ENCODE results near the gene POMT2. TPM values are rescaled to one million over a fixed set of nuclear protein-coding genes. Genes with fewer than 3 reads are reported as not detected.
"Not testable (repeated sequence)": the region's sequence is repeated elsewhere in the genome, so short reads cannot be mapped to it uniquely, and the experiment has no call there.

Gene POMT2
- polyA plus RNA-seq, 10 donors: 15.3 to 34.0 (median 28.2) TPM

DNA sequence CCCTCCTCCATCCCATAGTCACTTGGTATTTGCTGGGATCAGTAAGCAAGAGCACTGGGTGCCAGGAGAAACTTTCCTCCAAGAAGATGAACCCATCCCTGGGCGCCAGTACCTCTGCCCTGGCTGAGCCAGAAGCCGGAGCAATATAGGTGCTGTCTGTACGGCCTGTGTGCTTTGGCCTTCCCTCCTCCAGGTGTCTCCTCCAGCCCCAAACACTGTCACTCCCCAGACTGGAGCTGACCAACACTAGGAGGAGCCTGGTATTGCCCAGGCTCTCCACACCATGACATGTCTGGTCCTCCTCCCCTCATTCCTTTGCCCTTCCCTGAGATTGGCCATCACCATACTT lies 5.0 kb upstream of the POMT2 start:
- DNase-seq: no peak

DNA sequence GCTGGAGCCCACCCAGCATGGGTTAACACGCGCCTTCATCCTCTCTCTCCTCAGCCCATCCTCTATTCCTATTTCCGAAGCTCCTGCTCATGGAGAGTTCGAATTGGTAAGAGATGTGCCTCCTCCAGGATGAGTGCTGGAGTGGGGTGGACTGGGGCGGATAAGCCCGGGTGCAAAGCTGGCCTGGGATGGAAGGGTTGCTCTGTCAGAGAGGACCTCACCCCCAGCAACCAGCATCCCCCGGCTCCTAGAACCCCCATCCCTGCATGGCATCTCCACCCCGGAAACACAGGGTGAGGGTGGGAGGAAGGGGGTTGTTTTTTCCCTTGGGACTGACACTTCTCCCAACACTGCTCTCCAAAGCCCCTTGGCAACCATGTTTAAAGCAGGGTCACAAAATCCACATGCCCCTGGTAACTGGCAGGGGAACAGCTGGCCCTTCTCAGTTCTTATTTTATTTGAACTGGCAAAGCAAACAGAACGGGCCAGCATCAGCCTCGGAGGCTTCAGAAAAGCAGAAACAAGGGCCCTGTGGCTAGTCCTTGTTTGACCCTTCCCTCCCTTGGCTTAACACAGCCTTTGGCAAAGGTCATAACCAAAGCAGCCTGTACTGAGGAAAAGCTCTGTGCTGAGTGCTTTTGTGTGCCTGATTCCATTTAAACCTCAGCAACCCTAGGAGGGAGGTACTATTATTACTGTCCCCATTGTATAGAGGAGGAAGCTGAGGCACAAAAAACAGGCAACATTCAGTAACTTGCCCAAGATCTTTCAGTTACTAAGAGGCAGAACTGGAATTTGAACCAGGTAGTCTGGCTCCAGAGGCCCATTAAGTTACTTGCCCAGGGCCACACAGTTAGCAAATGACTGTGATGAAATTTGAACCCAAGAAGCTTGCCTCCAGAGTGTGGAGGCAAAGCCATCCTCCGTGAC lies 4.4 kb upstream of the POMT2 start:
- no peak for DNase-seq

DNA sequence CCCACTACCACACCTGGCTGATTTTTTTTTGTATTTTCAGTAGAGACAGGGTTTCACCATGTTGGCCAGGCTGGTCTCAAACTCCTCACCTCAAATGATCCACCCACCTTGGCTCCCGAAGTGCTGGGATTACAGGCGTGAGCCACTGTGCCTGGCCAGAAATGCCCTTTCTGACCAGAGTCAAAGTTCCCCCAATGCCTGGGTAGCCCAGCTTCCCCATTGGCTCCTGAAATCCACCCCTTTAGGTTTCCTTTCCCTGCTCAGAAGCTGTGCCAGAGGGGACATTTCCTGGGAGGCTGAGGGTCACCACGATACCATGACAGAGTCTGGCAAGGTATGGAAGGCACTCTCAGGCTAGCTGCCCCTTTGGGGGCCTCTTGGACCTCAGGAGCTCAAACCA lies 3.6 kb upstream of the POMT2 start:
- DNase-seq: no peak

DNA sequence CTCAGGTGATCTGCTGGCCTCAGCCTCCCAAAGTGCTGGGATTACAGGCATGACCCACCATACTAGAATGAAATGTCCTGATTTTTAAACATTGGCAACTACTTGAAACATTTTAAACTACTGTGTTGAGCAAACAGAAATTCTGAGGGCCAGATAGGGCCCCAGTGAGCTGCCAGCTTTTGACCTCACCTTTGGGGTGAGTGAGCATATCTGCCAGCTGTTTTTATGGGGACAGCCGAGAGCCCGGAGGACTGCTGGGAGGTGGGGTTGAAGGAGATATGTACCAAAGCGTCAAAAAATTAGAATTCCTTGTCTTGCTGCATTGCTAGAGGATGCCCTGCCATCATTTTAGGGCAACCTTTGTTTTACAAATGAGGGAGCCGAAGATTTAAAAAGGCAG lies 2.9 kb upstream of the POMT2 start:
- no peak for DNase-seq

DNA sequence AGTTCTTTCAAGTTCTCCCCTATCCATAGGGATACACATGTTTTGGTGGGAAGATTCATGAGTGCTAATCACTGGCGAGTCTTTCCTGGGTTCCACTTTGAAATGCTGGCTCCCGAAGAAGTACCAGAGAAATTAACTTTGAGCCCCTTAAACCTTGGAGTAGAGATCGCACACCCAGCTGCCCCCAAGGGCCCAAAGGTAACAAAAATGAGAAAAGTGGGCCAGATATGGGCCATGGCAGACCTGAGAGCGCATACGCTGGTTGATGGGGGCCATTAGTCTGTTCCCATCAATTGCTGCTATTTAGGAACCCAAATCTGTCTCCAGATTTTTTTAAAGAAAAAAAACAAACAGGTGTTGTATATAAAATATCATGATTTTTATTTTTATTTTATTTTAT lies 2.3 kb upstream of the POMT2 start:
- no peak for DNase-seq

DNA sequence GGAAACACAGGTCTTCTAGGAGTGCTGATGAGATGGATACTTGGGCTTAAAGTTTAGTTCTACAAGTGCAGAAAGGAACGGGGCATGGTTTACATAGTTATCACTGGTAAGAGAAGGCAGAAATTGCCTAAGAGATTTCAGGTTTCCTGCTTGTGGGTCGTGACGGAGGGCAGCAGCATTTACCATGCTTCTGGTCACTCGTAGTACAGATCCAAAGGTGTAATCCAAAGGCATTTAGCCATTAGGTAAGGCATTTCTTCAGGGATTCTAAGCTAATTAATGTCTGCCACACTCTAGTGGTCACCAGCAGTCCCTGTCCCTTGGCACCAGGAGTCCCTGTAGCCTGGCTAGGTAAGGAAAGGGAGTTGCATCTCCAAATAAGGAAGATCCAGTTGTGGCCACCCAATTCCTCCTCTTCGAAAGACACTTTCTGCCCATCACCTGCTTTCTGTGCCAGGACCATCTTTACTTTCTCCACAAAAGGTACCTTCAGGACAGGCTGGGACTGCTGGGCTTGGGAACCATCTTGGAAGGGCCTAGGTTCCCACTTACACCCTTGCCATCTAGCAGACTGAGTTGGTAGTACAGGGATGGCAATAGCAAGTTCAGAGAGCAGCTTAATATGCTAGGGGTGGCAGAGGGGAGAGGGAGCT lies 1.7 kb upstream of the POMT2 start:
- no peak for DNase-seq

DNA sequence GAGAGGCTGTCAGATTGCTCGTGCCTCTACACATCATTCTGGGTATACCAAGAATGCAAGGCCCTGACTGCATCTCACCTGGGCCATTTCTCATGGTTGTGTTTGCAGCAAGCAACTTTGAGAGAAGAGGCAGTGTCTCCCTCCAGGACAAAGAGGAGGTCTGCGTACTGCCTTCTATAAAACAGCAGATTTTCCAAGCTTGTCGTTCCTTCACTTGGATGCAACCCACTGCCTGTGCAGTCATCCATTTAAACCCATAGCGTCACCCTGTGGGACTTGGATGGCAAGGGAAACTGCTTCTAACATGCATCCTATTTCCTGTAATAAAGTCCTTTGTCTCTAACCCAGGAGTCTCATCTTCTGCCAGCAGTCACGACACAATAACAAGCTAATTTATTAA lies 1.3 kb downstream of the POMT2 start:
- no peak for DNase-seq

DNA sequence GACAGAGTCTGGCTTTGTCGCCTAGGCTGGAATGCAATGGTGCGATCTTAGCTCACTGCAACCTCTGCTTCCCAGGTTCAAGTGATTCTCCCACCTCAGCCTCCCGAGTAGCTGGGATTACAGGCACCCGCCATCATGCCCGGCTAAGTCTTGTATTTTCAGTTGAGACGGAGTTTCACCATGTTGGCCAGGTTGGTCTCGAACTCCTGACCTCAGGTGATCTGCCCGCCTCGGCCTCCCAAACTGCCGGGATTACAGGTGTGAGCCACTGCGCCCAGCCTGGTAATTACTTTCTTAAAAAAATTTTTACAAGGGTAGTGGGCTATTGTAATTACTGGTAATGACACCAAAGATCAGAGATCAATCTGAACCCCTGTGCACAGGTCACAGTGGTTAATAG lies 1.9 kb downstream of the POMT2 start:
- not testable (repeated sequence) for DNase-seq

DNA sequence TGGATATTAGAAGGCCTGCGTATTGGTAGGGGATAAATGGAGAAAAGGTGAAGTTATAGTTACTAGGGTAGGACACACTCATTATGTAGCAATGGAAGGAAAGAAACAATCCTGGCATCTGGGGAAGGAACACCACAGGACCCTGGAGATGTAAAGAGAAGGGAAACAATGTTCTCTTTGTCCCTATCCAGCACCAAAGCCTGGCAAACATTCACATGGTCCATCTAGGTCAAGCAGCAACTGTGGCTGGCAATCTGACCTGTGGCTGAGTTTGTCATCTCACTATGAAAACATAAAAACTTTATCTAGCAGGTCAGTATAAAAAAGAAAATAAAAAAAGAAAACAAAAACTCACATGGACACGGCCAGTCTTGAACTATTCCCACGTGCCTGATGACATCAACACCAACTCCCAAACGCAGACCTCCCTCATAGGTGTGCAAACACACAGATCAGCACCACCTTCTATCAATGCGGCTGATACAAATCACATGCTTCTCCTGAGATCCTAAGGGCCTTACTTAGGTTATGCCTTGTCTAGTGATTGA lies 2.6 kb downstream of the POMT2 start:
- DNase-seq: no peak

DNA sequence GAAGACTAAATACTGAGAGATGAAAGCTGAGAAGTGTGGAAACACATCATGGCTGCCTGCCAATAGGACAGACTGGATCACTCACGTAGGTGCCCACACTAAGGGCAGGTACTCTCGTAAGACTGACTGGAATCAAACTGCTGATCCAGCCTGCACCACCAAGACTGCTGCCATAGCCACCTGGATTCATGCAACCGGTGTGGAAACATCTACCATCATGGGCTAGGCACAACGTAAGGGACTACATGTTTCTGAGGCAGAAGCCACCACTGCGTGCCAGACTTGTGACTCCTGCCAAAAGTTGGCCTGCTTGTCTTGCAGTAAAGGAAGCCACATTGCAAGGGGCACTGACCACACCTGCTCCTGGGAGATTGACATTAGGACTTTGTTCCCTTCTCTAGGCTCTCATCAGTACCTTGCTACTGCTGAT lies 3.8 kb downstream of the POMT2 start:
- no peak for DNase-seq

DNA sequence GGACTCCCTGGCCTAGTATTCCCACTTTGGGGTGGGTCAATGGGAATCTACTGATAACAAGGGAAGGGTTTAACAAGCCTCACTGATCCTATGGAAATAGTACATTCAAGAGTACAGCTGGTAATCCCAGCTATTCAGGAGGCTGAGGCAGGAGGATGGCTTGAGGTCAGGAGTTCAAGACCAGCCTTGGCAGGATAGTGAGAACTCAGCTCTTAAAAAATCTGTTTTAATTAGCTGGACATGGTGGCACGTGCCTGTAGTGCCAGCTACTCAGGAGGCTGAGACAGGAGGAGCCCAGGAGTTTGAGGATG lies 4.5 kb downstream of the POMT2 start:
- no peak for DNase-seq

DNA sequence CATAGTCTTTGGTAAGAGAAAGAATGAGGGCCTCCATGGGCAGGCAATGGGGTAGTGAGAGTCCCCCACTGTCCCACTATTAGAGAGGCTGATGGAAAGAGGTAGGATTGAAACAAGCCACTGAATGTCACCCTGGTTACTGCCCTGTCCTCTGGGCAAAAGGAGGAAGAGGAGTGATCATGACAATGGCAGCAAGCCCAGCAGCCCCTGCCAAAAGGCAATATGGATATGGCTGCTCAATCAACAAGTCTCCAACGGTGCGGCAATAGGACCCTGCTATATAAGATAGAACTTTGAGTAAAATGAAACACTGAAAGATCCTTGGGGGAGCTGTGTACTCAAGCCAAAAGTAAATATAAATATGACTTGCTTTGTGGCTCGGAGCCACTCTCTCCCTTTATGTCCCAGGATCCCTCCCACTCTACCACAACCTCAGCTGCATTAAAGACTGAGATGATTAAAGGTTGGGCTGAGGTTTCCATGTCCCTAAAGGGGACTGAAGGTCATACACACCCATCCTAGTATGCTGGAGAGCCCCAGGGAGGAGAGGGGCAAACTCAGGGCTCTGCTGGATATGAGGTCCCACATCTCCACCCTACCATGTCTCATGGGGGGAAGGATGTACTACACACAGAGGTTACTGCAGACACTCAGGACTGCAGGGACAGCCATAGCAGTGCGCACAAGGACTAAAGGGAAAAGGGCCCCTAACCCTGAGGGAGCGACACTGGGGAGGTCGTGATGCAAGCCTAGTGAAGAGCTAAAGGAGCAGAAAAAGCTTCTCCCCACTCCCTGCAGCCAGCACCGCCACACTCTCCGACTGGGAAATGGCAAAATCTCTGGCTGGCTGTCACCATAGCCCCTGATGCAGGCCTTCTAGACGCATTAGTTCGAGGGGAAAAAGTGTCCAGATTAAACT lies 5.9 kb downstream of the POMT2 start:
- peak in 1 of 3 donors; percentile 57 for DNase-seq

DNA sequence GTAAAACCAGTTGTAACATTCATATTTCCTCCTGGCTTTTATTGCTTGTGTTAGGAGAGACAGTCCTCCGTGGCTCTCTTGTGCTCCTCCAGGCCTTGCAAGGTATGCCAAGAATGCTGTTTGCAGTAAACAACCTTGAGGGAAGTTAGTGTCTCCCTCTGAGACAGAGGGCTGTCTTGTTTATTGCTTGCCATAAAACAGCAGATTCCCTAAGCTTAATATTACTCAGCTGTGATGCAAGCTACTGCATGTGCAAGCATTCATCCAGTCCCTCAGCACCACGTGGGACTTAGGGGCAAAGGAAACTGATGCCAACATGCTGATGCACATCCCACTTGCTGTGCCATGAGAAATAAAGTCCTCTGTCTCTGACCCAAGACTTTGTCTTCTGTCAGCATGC lies 6.6 kb downstream of the POMT2 start:
- peak in 1 of 3 donors; percentile 52 for DNase-seq

DNA sequence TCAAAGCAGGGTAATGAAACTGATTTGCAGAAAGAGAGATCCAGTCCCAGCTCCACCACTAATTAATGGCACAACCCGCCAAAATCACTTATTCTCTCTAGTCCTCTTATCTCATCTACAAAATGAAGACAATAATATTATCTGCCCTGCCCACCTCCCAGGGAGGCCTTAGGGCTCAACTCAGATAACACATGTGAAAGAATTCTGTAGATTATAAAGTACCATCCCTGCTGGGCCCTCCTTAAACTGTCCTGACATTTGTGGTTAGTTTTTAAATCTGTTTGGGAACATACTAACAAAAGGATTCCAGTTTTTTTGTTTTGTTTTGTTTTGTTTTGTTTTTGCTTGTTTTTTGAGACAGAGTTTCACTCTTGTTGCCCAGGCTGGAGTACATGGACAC lies 7.3 kb downstream of the POMT2 start:
- no peak for DNase-seq

DNA sequence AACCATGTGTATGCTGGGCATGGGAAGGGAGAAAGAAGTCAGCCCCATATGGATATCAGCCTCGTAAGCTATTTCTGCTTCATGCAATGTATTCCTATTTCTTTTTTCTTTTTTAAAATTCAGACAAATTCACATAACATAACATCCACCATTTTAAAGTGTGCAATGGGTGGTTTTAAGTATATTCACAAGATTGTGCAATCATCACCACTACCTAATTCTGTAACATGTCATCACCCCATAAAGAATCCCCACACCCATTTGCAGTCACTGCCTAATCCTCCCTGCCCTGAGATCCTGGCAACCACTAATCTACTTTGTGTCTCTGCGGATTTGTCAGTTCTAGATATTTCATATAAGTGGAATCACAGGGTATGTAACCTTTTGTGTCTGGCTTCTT lies 9.5 kb downstream of the POMT2 start:
- DNase-seq: no peak

DNA sequence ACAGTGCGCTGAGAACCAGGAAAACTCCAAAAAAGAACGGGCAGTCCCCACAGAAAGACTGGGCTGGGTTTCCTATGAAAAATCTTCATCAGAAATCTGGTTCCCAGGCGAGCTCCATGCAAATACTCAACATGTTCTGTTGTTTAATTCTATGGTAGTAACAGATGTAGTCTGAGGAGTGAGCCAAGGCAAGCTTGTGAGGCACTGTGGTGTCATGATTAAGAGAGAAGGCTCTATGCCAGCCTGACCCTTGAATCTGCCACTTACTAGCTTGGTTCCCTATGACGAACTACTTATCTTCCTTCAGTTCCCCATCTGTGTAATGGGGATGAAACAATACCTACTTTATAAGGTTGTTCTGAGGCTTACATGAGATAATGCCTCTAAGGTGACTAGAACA lies 10.7 kb downstream of the POMT2 start:
- DNase-seq: no peak

DNA sequence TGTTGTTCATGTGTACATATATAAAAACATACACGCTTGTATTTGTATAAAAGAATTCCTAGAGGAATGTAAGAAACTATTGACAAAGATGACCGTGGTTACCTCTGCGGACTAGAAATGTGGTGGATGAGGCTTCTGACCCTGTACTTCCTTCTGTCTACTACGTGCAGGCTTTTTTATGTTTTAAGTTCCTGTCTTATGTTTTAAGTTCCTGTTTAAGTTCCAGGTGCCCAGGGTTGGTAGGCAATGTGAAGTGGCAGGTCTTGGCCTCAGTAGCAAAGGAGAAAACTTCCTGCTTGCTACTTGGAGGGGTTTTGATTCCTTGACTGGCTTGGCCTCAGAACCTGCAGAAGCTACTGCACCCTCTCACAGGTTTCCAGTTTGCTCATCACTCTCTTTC lies 11.6 kb downstream of the POMT2 start:
- DNase-seq: no peak

DNA sequence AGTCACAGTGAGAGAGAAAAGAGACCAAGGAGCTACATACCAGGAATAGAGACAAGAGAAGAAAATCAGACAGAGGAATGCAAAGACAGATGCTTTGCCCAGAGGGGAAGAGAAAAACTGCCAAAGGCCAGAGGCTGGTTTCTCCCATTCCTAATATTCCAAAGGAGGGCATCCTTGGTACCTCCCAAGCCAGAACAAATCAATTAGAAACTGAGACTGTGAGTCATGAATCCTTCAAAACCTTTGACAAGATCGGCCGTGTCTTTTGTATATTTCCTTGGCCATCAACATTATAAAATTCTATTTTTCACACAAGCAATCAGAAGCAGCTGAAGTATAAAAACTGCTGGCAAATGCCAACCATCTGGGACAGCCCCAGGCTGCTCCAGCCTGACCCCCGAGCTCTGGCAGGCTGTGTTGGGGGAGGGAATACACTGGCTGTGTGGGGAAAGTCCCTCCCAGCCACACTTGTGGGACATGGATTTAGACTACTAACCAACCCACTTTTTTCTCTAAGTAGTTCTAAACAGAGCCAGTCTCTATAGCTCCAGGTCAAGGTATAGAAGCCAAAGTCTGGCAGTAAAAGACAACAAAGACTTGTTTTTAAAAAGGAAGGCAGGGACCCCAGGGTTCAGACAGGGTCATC lies 13.7 kb downstream of the POMT2 start:
- DNase-seq: peak; percentile 38 to 70 (median 43)

DNA sequence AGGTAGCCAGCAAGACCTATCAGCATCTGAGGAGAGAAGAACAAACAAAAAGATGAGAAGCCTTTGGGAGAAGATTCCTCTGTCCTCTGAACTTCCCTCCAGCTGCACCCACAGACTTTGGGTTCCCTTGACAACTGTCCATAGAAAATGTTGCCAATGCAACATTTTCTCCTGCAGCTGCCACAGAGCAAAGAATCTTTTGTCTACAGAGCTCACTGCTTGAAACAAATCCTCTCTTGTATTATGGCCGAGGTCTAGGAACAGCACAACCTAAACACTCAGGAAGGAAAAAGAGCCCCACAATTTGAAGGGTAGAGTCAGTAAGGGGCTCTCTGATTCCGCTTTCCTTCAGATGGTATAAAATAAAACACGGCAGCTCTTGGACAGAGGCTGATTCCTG lies 14.3 kb downstream of the POMT2 start:
- DNase-seq: peak in 1 of 3 donors; percentile 68

DNA sequence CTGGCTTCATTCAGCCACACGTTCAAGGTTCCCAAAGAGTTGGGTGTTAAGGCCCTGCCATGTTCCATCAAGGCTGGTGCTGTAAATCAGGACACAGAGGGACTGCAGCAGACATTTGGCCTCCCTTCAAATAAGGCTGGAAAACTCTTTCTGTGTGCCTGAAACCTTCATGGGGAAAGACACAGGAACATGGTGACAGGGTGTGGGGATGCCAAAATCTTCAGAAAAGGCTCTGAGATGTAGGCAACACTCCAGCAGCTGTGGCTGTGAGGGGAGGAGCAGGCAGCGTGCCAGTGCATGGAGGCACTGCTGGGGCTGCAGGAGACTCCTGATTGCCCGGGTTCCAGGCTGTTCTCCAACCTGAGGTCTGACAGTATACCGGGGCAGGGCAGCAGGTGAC lies 15.0 kb downstream of the POMT2 start:
- DNase-seq: peak in 2 of 3 donors; percentile 45 to 57

DNA sequence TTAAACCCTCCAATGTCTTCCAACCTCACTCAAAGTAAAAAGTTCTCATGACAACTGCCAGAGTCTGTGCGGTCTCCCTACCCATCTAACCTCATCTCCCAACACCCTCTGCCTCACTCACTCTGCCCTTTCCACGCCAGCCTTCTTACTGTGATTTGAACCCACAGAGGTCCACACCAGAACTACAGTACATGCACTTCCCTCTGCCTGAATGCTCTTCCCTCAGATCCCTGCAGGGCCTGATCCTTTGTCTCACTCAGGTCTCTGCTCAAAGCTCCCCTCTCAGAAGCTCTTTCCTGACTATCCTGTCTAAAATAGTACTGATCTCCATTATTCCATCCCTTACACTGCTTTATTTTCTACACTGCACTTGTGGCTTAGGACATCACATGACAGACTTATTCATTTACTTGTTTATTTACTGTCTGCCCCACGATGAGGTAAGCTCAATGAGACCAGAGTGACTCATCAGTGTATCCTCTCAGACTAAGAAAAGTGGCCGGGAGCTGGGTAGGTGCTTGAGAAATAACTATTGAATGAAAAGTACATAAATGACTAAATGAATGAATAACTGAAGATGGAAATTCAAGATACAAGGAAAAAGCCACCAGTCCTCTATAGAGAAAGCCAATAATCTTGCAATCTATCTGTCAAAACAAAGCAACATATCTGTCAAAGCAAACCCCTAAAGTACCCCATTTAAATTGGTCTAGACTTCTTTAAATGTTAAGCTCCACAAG lies 17.1 kb downstream of the POMT2 start:
- DNase-seq: peak in 1 of 3 donors; percentile 62

All from muscle of back (tissue), 11 donors.